ENCODE measurements around the gene AMIGO1.

GRCh38 chr1:109513110-109513710 lies 3.7 kb upstream of the AMIGO1 start:
- TF ChIP-seq CTCF (IDR thresholded peaks at IDR 0.05) (no peak), POLR2A (IDR thresholded peaks at IDR 0.05) (no peak)

Data from adrenal gland (tissue), 5 donors.